ENCODE results near the gene RNF11. TPM values are rescaled to one million over a fixed set of nuclear protein-coding genes. Genes with fewer than 3 reads are reported as not detected.

The RNF11 gene
- total RNA-seq, 1 donor = 199 TPM

GRCh38 chr1:51234721-51235425 is 1.2 kb upstream of the RNF11 start:
- H3K27ac ChIP-seq (ENCODE audit: low read depth, low read length) = peak overlapping the region; percentile 96
- H3K27me3 ChIP-seq (ENCODE audit: insufficient read depth, low read length) = no peaks in the 10 kb centered on the region
- H2AFZ ChIP-seq (ENCODE audit: low read length) = peak overlapping the region; percentile 96
- peaks cover 23% of the 10 kb centered on the region for H3K4me1 ChIP-seq (ENCODE audit: insufficient read depth, low read length)
- peak; percentile 19 for DNase-seq (ENCODE audit: insufficient read length, low spot score, missing footprints)
- peak overlapping the region; percentile 99 for H3K4me3 ChIP-seq (ENCODE audit: insufficient read depth, low read length)
- H3K4me2 ChIP-seq (ENCODE audit: insufficient read depth, low read length) = peak overlapping the region; percentile 94
- H3K36me3 ChIP-seq (ENCODE audit: insufficient read depth, low read length) = no peaks in the 10 kb centered on the region
- peaks cover 42% of the 10 kb centered on the region for H3K79me2 ChIP-seq (ENCODE audit: insufficient read depth, low read length)
- H3K9me3 ChIP-seq (ENCODE audit: low read depth, low read length) = no peaks in the 10 kb centered on the region
- TF ChIP-seq CTCF (IDR thresholded peaks at IDR 0.05; ENCODE audit: extremely low read depth, low read depth, low read length) = no peak
- peaks cover 24% of the 10 kb centered on the region for H4K20me1 ChIP-seq (ENCODE audit: insufficient read depth, low read length)

DNA sequence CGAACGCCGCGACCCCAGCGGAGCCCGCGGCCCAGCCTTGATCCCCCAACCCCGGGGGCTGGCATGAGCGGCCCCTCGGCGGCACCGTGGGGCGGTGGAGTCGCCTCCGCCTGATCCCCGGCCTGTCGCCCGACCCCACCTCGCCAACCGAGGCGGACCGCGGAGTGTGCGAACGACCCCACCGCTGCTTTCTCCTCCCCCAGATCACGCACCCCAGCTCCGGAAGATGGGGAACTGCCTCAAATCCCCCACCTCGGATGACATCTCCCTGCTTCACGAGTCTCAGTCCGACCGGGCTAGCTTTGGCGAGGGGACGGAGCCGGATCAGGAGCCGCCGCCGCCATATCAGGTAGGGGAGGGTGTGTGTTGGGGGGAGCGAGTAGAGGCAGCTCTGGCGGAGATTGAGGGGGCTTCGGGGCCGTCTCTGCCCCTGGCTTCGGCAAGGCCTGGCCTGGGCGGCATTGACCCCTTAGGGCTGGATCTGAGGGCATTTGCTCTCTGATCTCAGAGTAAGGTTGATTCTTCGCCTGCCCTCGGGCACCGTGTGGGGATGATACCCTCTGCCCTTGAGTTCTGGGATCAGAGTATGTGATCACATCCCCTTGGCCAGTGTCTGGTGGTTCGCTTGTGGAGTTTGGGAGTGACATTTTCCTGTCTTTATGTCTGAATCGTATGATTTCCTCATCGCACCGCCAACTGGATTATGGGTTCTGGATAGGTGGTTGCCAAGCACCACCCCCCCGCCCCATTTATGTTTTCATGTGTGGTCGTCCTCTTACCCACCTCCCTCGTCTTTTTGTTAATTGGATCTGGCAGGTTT is 668 bp downstream of the RNF11 start:
- H3K4me3 ChIP-seq (ENCODE audit: insufficient read depth, low read length) = peak overlapping the region; percentile 99
- no peaks in the 10 kb centered on the region for H3K9me3 ChIP-seq (ENCODE audit: low read depth, low read length)
- H3K27ac ChIP-seq (ENCODE audit: low read depth, low read length) = peak overlapping the region; percentile 96
- peaks cover 23% of the 10 kb centered on the region for H3K4me1 ChIP-seq (ENCODE audit: insufficient read depth, low read length)
- DNase-seq (ENCODE audit: insufficient read length, low spot score, missing footprints) = peak; percentile 75
- TF ChIP-seq CTCF (IDR thresholded peaks at IDR 0.05; ENCODE audit: extremely low read depth, low read depth, low read length) = no peak
- no peaks in the 10 kb centered on the region for H3K27me3 ChIP-seq (ENCODE audit: insufficient read depth, low read length)
- H4K20me1 ChIP-seq (ENCODE audit: insufficient read depth, low read length) = peaks cover 41% of the 10 kb centered on the region
- H3K36me3 ChIP-seq (ENCODE audit: insufficient read depth, low read length) = no peaks in the 10 kb centered on the region
- H2AFZ ChIP-seq (ENCODE audit: low read length) = peak overlapping the region; percentile 87
- peak overlapping the region; percentile 94 for H3K4me2 ChIP-seq (ENCODE audit: insufficient read depth, low read length)
- H3K79me2 ChIP-seq (ENCODE audit: insufficient read depth, low read length) = peaks cover 61% of the 10 kb centered on the region

DNA sequence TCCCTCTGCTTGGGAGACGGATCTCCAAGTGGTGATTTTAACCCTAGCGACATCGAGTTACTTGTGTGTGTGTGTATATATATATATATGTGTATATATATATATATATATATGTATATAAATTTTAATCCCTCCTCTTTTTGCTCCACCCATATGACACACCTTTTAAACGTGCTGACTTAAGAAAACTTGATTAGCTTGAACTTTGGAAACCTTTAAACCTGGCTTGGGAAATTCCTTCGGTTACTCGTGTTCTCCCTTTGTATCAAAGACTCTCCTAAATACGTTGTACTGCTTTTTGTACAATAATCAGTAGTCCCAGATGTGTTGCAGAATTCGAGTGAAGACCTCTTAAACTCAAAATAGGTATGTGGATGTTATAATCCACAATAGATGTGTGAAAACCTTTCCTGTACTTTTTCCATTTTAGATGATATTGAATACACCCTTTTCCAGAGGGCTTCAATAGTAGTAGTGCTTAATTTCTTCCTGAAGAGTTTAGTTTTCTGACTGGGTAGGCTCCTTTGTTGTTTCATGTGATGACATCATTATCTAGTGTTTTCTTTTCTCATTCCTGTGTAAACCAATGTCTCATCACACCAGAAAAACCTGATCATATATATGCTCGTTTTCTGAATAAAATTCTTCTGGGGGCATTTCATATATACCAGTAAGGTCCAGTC is 1.4 kb downstream of the RNF11 start:
- H3K4me1 ChIP-seq (ENCODE audit: insufficient read depth, low read length) = peaks cover 23% of the 10 kb centered on the region
- peaks cover 45% of the 10 kb centered on the region for H4K20me1 ChIP-seq (ENCODE audit: insufficient read depth, low read length)
- TF ChIP-seq CTCF (IDR thresholded peaks at IDR 0.05; ENCODE audit: extremely low read depth, low read depth, low read length) = no peak
- peak overlapping the region; percentile 87 for H2AFZ ChIP-seq (ENCODE audit: low read length)
- no peaks in the 10 kb centered on the region for H3K27me3 ChIP-seq (ENCODE audit: insufficient read depth, low read length)
- peak; percentile 83 for DNase-seq (ENCODE audit: insufficient read length, low spot score, missing footprints)
- peak overlapping the region; percentile 96 for H3K27ac ChIP-seq (ENCODE audit: low read depth, low read length)
- H3K36me3 ChIP-seq (ENCODE audit: insufficient read depth, low read length) = no peaks in the 10 kb centered on the region
- H3K4me2 ChIP-seq (ENCODE audit: insufficient read depth, low read length) = peak overlapping the region; percentile 94
- H3K4me3 ChIP-seq (ENCODE audit: insufficient read depth, low read length) = peak overlapping the region; percentile 99
- H3K9me3 ChIP-seq (ENCODE audit: low read depth, low read length) = no peaks in the 10 kb centered on the region
- peaks cover 68% of the 10 kb centered on the region for H3K79me2 ChIP-seq (ENCODE audit: insufficient read depth, low read length)

Measured in osteoblast (primary cell).